Activated naive CD4-positive, alpha-beta T cell treated with Interleukin-2 at 50 U/mL for 16 hours (primary cell): ENCODE results near the gene NUAK1.

ENCODE experiments used
- DNase-seq: peaks from one replicate; pipeline ENCODE4 v3.0.0-alpha.2; 2020

NUAK1 gene

GRCh38 chr12:106108185-106108835, 30.4 kb downstream of the NUAK1 start:
- no peak for DNase-seq

- DNase-seq = no peak
Measured at GRCh38 chr12:106107566-106107965, 31.2 kb downstream of the NUAK1 start.

- DNase-seq = no peak
Measured at GRCh38 chr12:106106892-106107291, 31.9 kb downstream of the NUAK1 start.

- DNase-seq = no peak
Measured at GRCh38 chr12:106106061-106106566, 32.6 kb downstream of the NUAK1 start.

GRCh38 chr12:106101803-106102202, 37.0 kb downstream of the NUAK1 start:
- no peak for DNase-seq

GRCh38 chr12:106098691-106099200, 40.0 kb downstream of the NUAK1 start:
- no peak for DNase-seq

- no peak for DNase-seq
Measured at GRCh38 chr12:106097011-106097410, 41.7 kb downstream of the NUAK1 start.

- DNase-seq = no peak
Measured at GRCh38 chr12:106096376-106096775, 42.4 kb downstream of the NUAK1 start.

- DNase-seq = no peak
Measured at GRCh38 chr12:106094304-106094703, 44.5 kb downstream of the NUAK1 start.

GRCh38 chr12:106093246-106093645, 45.5 kb downstream of the NUAK1 start:
- DNase-seq = no peak

- DNase-seq = no peak
Measured at GRCh38 chr12:106091446-106091820, 47.3 kb downstream of the NUAK1 start.

GRCh38 chr12:106090591-106091445, 47.9 kb downstream of the NUAK1 start:
- DNase-seq = no peak

GRCh38 chr12:106089935-106090334, 48.8 kb downstream of the NUAK1 start:
- DNase-seq = no peak

GRCh38 chr12:106088811-106089485, 49.8 kb downstream of the NUAK1 start:
- no peak for DNase-seq

- DNase-seq = no peak
Measured at GRCh38 chr12:106088246-106088808, 50.4 kb downstream of the NUAK1 start.

GRCh38 chr12:106086696-106087095, 52.1 kb downstream of the NUAK1 start:
- DNase-seq = no peak

- no peak for DNase-seq
Measured at GRCh38 chr12:106085213-106085612, 53.5 kb downstream of the NUAK1 start.

GRCh38 chr12:106084759-106085158, 54.0 kb downstream of the NUAK1 start:
- DNase-seq = no peak

- no peak for DNase-seq
Measured at GRCh38 chr12:106084014-106084671, 54.6 kb downstream of the NUAK1 start.

- no peak for DNase-seq
Measured at GRCh38 chr12:106082216-106083175, 56.3 kb downstream of the NUAK1 start.

- DNase-seq = no peak
Measured at GRCh38 chr12:106081606-106082005, 57.1 kb downstream of the NUAK1 start.
